ENCODE data around the gene GPR158. TPM values are rescaled to one million over a fixed set of nuclear protein-coding genes. Genes with fewer than 3 reads are reported as not detected.

Gene GPR158
- total and polyA plus RNA-seq, 2 donors from 2014 or later, result 0.09 to 0.22 TPM

GRCh38 chr10:25222085-25222660 is 47.4 kb downstream of the GPR158 start:
- H3K4me3 ChIP-seq (ENCODE audit: low read length in 3 of 3), result no peak overlapping the region
- FAIRE-seq, result no peak
- H3K9me3 ChIP-seq (ENCODE audit: control insufficient read depth in 2 of 3, insufficient read depth in 1 of 3, low read length in 3 of 3), result no peaks in the 10 kb centered on the region
- H3K9ac ChIP-seq (ENCODE audit: low read length in 3 of 3), result no peak overlapping the region
- no peak for TF ChIP-seq CTCF (IDR thresholded peaks at IDR 0.05; ENCODE audit: borderline replicate concordance, extremely low read depth, insufficient read depth)
- H3K4me1 ChIP-seq (ENCODE audit: control insufficient read depth in 2 of 3, insufficient read depth in 2 of 3, low read depth in 1 of 3, low read length in 3 of 3), result no peaks in the 10 kb centered on the region
- H3K27me3 ChIP-seq (ENCODE audit: control insufficient read depth, insufficient read depth, low read length), result no peaks in the 10 kb centered on the region
- DNase-seq, result no peak
- no peak overlapping the region for H3K27ac ChIP-seq (ENCODE audit: low read depth in 2 of 2, low read length in 2 of 2)
- intact Hi-C loops (cut with DNase I), result no loop called here
- H3K36me3 ChIP-seq (ENCODE audit: control insufficient read depth in 2 of 3, insufficient read depth in 3 of 3, low read length in 3 of 3), result no peaks in the 10 kb centered on the region

GRCh38 chr10:25226775-25227682 is 52.2 kb downstream of the GPR158 start:
- H3K9me3 ChIP-seq (ENCODE audit: control insufficient read depth in 2 of 3, insufficient read depth in 1 of 3, low read length in 3 of 3), result no peaks in the 10 kb centered on the region
- H3K27me3 ChIP-seq (ENCODE audit: control insufficient read depth, insufficient read depth, low read length), result no peaks in the 10 kb centered on the region
- no peak overlapping the region for H3K4me3 ChIP-seq (ENCODE audit: low read length in 3 of 3)
- peak; percentile 72 for FAIRE-seq
- H3K4me1 ChIP-seq (ENCODE audit: control insufficient read depth in 2 of 3, insufficient read depth in 2 of 3, low read depth in 1 of 3, low read length in 3 of 3), result no peaks in the 10 kb centered on the region
- no peak overlapping the region for H3K27ac ChIP-seq (ENCODE audit: low read depth in 2 of 2, low read length in 2 of 2)
- peak; percentile 52 for TF ChIP-seq CTCF (IDR thresholded peaks at IDR 0.05; ENCODE audit: borderline replicate concordance, extremely low read depth, insufficient read depth)
- no peak overlapping the region for H3K9ac ChIP-seq (ENCODE audit: low read length in 3 of 3)
- peak in 4 of 5 donors; percentile 35 to 70 (median 51) for DNase-seq
- intact Hi-C loops (cut with DNase I), result no loop called here
- H3K36me3 ChIP-seq (ENCODE audit: control insufficient read depth in 2 of 3, insufficient read depth in 3 of 3, low read length in 3 of 3), result no peaks in the 10 kb centered on the region

GRCh38 chr10:25231751-25232150 is 57.0 kb downstream of the GPR158 start:
- DNase-seq (no peak), FAIRE-seq (no peak)
- no peak overlapping the region for H3K4me3 ChIP-seq (ENCODE audit: low read length in 3 of 3)
- H3K4me1 ChIP-seq (ENCODE audit: control insufficient read depth in 2 of 3, insufficient read depth in 2 of 3, low read depth in 1 of 3, low read length in 3 of 3), result no peaks in the 10 kb centered on the region
- no peak overlapping the region for H3K27ac ChIP-seq (ENCODE audit: low read depth in 2 of 2, low read length in 2 of 2)
- no peak for TF ChIP-seq CTCF (IDR thresholded peaks at IDR 0.05; ENCODE audit: borderline replicate concordance, extremely low read depth, insufficient read depth)
- H3K9me3 ChIP-seq (ENCODE audit: control insufficient read depth in 2 of 3, insufficient read depth in 1 of 3, low read length in 3 of 3), result no peaks in the 10 kb centered on the region
- intact Hi-C loops (cut with DNase I), result no loop called here
- no peaks in the 10 kb centered on the region for H3K36me3 ChIP-seq (ENCODE audit: control insufficient read depth in 2 of 3, insufficient read depth in 3 of 3, low read length in 3 of 3)
- H3K9ac ChIP-seq (ENCODE audit: low read length in 3 of 3), result no peak overlapping the region
- H3K27me3 ChIP-seq (ENCODE audit: control insufficient read depth, insufficient read depth, low read length), result no peaks in the 10 kb centered on the region
